DMS79 treated with DMSO at 0.1 percent for 48 hours (cell line): ENCODE data around the gene UVSSA.

Experiments used
- DNase-seq: peaks from one replicate; lab custom pipeline; 2025; lab: John Stamatoyannopoulos, UW

The UVSSA gene

DNA sequence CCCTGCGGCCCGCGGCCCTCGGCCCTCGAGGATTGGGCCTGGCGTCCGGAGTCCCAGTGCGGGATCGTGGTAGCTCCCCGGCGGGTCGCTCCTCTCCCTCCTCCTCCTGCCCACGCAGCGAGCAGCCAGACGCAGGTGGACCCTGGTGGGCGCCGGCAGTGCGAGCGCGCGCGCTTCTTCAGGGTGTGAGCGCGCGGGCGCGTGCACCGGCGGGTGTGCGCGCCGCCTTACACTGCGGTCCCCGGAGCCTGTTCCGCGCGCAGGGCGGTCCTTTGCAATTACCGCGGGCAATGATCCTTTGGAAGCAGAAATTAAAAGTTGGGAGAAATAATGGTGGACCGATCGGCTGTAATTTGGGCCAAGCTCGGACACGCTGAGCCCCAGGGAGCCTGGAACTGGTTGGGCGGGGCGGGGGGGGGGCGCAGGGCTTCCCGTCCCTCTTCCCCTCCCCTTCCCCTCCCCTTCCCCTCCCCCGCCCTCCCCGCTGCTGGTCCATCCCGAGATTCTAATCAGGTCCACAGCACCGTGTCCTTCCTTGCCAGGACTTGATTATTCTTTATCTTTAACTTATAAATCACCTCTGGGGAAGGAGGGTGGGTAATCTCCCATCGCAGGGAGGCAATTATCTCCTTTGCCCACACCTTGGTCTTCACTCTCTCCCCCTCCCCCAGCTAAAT is 60.8 kb downstream of the UVSSA start:
- no peak for DNase-seq

DNA sequence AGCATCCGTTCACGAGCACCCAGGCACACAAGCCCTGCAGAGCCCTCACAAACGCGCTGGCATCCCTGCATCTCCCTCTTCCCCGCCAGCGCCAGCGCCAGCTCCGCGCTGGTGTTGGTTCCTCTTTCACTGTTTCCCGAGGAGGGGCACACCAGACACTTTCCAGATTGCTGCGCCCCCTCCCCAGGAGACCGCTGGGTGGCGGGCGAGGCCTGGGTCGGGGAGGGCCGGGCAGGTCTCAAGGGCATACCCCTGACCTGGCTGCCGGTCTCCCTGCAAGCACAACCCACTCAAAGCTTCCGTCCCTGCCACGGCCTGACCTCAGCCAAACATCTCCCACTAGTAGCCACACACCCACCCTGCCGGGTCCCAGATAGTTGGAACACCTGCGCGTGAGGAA is 61.4 kb downstream of the UVSSA start:
- DNase-seq: no peak

DNA sequence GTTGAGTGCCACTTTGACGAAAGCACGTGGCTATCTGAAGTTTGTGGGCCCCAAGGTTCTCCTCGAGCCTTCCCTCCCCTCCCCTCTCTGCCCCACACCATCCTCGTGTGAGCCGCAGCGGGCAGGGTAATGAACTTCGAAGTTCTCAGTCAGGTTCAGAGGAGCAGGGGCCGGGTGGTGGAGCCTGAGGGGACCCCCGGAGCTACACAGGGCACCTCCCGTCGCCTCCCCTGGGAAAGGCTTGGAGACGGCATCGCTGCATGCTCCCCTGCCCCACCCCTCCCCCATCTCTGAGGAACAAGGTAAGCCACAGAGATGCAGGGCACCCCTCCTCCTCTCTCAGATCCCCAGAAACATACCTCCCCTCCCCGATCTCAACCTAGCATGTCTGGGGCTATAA is 62.1 kb downstream of the UVSSA start:
- DNase-seq: no peak

DNA sequence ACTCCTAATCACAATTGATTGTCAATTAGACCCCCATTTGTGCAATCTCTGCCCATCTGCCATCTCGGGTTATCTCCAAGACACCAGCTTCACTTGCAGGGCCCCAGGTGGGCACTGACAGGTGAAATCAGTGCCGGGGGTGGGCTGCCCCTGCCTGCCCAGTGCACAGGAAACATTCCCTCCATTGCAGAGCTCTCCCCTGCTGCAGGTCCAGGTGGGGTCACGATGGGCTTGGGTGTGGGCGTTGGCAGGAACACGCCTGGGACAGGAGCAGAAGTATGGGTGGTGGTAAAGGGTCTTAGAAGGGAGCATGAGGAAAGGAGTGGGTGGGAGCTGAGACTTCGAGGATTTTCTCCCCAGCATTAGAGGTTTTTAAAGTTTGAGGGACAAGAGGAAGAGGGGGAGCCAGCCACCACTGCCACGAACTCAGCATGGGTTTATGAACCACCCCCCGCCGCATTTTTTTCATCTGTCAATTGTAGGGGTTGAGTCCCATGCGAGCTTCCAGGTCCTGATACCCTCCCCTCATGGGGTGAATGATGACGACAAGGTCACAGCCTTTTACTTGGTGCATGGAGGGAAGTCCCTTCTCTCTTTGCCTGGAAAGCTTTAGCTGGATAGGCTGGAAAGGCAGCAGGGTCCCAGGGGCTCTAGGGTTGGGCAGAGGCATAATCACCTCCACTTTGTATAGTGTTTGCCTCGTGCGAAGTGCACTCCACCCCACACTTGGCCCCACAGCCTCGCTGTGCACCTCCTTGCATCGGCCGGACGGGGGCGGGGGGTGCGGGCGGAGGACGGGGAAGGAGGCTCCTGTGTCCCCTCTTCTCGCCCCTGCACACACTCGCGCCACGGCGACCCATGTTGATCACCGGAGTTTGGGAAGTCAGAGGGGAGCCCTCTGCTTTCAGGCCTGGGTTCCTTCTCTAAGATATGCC is 62.8 kb downstream of the UVSSA start:
- DNase-seq: no peak

DNA sequence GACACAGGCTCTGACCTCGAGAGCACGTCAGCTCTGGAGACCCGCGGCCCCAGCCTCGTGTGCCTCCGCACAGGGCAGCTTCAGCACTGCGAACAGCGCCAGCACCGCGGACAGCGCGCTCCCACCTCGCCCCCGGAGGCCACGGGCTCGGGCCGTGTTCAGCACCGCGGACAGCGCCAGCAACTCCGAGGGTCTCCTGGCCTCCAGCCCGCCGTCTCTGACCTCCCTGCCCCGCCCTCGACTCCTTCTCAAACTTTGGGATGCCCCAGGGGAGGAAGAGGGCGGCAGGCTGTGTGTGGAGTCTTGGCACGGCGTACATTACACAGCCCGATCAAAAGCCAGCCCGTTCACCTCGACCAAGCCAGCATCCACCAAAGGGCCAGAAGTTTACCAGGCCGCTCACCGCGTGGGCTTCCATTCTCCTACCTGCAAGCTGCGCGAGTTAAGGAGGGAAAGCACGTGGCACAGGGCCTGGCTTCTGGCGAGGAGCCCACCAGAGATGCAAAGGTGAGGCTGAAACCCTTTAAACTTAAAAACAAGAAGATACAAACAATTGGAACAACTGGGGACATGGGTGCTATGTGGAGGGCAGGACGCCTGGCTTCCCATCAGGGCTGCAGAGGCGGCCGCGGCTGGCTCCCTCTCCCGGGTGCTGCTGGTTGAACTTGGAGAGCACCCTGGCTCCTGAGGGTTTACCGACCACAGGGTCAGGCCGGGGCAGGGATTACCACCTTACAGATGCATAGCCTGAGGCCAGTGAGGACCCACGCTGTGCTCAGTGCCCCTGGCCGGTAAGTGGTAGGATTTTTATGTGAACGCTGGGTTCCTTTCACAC is 63.7 kb downstream of the UVSSA start:
- no peak for DNase-seq

DNA sequence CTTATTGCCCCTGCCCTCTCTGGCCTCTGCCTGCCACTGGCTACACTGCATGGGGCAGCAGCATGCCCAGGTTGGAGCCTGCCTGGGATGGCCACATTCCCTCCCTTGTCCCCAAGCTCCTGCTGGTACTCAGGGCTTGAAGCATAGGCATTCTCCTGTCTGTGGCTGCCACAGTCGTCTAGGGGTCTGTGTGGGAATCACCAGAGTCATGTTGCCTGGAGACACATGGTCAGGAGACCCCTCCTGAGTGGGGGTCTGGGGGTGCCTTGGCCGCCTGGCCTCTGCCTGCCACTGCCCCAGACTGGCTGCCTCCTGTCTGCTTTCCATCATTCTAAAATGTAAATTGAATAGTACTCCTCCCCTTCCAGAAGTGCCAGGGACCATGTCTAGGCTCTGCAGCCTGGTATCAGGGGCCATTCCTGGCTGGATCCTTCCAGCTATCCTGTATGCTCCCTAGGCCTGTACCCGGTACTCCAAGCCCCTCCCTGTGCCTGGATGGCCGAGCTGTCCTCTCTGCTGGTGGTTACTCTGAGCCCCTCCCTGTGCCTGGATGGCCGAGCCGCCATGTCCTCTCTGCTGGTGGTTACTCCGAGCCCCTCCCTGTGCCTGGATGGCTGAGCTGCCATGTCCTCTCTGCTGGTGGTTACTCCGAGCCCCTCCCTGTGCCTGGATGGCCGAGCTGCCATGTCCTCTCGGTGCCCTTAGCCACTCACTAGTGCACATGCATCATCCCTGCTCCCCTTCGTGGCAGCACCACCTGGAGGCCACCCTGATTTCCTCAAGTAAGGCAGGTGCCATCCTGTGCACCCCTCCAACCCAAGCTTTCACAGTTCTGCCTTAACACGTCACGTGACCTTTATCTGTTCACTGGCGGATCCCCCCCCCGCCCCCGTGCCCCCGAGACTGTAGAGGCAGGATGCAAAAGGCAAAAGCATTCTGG is 64.7 kb downstream of the UVSSA start:
- no peak for DNase-seq

DNA sequence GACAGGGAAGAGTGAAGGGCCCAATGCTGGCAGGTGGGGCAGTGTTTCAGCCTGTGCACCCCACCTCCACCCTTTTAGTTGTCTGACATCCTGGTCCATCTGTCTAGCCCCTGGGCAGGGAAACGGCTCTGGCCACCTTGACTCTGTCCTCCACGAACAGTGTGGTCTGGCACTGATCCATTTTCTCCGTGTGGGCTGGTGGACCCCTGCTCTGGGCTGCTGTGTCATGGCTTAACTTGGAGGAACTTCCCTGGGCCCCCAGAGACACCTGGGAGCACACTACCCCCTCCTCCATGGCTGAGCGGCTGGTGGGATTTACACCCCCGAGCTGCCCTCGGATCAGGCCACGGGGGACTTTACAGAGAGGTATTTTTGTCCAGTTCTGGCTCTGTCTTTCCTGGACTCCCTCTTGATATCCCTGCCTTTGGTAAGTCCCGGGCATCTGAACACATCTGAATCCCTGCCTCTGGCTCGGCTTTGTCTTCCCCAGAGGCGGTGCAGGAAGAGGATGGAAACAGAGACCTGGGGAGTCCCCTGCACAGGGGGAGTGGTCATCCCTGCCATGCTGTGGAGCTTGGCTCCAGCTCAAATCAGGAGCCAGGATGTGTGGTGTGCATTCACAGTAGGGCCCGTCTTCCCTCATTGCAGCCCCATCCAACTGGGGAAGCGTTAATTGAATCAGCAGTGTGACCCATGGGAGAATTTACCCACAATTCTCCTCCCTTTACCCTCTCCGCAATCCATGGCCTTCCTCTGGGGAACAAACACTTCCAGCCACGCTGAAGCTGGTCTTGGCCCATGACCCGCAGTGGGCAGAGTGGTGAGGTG is 65.6 kb downstream of the UVSSA start:
- no peak for DNase-seq

DNA sequence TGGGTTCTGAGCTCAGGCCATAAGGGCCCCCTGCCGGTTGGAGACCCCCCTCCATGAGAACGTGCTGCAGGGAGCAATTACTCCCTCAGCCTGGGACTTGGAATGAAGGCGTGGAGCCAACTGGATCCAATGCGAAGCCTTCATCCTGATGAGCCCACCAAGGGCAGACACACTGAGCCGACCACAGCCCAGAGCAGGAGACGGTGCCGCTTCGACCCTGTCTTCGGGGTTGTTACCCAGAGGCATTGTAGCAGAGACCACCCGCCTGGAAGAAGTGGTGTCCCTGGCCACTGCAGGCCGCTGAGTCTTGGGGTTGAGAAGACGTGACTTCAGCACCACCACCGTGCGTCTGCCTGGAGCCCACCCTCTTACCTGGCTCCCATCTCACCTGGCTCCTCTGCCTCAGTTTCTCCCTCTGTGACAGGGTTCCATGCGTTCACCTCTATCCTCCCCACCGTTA is 66.2 kb downstream of the UVSSA start:
- DNase-seq: no peak

DNA sequence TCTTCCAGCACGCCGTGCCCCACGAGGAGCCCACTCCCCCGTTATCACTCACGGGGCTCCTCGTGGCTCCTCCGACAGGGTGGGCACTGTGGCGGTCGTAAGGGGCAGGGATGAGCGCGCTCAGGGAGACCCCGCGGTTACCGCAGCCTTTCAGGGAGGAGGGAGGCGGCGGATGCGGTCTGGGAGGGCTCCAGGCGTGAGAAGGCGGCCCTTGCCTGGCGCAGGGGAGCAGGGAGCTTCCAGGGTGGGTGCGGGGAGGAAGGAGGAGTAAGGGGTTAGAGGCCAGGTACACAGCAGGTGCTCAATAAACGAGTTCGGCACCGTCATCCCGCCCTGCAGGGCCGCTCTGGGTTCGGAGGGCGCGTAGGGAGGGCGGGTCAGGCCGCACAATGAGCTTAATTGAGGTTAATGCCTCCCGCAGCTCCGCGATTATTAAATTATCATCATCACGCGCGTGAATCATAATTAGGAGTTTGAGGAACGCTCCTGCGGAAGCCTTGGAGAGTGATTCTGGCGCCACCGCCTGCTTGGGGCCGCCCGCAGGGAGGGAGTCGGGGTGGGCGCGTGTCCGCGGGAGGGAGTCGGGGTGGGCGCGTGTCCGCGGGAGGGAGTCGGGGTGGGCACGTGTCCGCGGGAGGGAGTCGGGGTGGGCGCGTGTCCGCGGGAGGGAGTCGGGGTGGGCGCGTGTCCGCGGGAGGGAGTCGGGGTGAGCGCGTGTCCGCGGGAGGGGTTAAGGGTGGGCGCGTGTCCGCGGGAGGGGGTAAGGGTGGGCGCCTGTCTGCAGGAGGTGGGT is 66.9 kb downstream of the UVSSA start:
- DNase-seq: no peak

DNA sequence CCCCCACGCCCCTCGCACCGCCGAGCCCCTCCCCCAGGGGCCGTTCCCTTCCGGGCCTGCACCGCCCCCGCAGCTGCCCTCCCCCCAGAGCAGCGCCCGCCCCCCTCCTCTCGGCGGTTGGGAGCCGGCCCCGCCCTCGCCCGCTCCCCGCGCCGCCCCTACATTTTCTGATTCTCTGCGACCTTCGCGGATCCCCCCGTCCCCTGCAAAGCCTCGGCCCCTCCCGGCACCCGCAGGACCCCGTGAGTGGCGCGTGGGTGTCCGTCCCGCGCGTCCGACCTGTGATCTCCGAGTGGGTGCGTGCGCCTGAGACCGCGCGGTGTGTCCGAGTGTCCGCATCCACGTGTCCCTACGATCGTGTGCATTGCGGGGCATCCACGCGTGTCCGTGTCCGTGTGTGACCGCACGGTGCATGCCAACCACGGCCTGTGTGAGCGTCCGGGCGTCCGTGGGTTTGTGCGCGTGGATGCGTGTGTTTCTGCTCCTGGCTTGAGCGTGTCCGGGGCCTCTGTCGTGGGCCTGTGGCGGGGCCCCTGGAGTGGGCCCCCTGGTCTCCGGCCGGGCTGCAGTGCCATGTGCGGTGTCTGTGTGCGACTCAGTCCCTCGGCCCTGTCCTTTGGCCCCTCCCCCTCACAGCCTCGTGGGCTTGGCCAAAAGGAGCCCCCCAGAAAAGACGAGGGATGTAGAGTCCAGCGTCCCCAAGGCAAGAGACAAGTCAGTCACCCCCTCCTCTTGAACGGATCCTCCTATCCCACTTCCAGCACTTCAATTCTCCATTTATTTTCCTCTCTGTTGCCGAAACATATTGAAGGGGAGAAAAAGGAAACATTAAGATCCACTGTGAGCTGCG is 68.0 kb downstream of the UVSSA start:
- DNase-seq: no peak

DNA sequence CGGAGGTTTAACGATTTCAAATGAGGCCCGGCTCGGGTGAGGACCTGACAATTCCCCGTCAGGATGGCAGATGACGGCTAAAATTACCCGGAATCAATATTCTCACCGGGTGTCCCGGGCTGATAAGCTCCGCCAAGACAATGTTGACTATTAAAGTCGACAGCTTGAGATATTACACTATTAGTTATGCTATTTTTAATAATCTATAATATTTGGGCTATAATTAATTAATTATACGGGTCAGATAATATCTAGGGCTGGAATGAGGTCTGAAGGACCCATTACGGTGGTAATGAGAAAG is 68.6 kb downstream of the UVSSA start:
- DNase-seq: no peak

DNA sequence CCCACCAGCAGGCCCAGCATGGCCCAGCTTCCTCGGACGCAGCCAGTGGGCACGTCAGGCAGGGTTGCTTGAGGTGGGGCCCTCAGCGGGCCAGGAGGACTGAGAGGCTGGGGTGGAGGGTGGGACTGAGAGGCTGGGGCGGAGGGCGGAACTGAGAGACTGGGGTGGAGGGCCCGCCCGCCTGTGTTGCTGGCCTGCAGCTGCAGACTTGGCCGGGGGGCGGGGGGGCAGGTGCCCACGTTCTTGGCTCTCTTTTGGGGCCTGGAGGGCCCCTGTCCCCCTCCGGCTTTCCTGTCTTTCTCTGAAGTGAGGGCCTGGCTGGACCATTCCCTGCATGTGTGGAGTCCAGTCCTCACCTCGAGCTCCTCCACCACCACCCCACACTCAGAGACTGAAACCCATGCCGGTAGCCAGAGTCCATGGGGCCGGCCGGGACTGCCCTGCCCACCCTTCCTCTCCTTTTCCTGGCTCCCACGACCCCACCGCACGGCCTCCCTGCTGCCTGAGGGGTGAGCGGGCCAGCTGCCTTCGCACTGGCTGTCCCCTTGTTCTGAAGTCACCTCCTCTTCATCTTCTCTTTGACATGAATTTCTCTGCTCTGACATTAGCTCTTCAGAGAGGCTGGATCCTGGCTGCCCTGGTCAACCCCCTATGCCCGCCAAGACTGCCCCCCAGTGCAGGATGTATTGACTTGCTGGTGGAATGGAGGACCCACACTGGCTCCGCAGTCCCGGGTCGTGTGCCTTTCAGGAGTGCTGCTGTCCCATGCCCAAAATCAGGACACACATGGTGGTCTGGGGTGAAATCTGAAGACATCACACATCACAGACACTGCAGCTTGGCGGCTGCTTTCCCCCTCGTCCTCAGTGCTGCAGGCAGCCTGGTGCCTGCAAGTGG is 69.3 kb downstream of the UVSSA start:
- no peak for DNase-seq

DNA sequence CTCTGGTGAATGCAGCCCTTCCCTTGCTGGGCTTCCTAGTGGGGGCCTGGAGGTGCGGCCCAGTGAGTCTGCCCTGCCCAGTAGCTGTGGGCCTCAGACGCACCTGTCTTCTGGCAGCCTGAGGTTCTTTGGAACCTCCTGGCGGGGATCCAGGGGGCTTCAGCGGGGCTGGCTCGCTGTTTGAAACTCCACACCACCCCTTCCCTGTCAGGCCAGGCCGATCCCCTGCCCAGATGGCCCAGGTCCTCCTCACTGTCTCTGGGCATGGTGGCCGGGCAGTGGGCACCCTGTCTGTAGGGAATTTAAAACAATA is 69.9 kb downstream of the UVSSA start:
- DNase-seq: no peak

DNA sequence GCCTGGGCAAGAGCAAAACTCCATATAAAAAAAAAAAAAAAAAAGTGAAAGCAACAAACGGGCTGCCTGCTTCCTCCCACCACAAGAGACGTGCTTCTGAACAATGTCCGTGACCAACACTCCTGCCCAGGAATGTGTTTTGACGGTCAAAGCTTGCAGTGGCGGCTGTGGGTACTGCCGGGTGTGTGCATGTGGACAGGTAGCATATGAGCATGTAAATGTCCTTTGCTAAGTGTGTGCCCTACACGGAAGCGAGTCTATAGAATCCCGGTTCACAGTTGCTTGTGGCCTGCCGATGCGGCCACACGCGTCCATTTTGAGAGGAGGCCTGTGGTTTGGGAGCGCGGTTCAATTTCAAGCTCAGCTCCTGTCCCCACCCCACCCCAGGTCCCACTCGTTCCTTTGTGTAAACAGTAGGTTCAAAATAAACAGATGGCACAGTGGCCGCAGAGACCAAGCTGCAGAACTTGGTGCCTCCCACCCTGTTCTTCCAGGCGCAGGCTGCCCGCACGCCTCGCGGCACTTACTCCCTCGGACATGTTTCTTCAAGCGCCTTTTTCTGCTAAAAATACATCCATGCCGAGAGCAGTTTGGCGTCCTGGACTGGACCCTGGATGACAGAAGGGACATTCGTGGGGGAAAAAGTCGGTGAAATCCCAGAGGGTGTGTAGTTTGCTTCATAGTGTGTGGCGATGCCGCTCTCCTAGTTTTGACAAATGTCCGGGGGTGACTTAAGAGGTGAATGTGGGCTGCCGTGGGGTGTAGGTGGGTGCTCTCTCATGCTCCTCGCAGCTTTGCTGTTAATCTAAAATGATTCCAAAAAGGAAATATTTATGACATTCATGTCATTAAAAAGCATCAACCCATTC is 70.7 kb downstream of the UVSSA start:
- DNase-seq: no peak

DNA sequence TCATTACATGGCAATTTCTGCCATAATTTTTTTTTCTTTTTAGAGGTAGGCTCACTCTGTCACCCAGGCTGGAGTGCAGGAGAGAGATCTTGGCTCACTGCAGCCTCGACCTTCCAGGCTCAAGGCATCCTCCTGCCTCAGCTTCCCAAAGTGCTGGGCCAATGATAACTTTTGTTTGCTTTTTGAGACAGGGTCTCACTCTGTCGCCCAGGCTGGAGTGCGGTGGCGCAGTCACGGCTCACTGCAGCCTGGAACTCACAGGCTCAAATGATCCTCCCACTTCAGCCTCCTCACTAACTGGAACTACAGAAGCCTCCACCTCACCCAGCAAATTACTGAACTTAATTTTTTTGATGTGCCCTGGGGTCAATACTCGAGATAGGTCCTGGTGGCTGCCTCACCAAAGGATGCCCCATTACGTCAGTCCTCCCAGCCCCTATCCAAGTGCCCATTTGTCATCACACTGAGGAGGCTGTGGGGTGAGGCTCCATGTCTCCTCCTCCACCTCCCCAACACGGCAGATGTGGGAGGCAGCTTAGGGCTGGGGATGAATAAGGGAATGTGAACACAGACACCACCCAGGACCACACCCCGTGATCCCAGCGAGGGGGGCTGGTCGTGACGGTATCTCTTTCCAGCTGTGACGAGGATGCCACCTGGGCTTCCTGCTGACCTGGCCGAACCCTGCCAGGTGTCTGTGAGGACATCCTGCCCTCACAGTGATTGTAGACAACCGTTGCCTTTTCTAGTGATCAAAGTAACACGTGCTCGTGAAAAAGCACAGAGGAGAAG is 71.7 kb downstream of the UVSSA start:
- DNase-seq: no peak

DNA sequence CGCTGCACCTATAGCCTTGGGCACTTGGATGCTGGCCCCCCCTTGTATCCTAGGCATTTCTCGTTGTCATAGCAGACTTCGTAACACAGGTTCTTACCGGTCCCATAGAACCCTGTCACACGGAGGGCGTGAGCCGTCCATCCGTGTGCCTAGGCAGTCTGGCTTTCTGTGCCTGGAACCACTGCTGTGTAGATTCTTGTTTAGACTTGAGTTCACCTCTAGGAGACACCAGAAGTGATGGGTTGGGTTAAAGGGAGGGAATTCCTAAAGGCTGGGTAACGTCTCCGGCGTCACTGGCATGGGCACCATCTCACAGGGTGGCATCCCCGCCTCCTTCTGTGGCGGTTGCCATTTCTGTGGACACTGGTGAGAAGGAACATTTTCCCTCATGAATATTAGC is 72.7 kb downstream of the UVSSA start:
- DNase-seq: no peak
